ENCODE measurements around the gene ABCF1.

ABCF1 gene

DNA sequence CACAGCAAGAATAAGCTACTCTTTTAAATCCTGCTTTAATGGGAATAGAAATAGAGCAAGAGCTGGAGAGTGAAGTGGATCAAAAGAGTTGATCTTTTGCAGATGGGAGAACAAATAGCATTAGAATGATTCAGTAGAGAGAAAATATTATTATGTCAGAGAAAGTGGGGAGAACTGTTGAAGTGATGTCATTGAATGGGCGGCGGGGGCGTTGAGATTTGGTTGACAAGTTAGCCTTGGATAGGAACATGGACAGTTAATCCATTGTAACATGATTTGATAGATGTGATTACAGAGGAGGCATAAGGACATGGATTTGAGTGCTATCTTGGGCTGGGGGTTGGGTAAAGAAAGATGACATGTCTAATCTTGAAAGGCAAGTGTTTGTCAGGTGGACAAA, 64.6 kb downstream of the ABCF1 start:
- DNase-seq, result no peak

DNA sequence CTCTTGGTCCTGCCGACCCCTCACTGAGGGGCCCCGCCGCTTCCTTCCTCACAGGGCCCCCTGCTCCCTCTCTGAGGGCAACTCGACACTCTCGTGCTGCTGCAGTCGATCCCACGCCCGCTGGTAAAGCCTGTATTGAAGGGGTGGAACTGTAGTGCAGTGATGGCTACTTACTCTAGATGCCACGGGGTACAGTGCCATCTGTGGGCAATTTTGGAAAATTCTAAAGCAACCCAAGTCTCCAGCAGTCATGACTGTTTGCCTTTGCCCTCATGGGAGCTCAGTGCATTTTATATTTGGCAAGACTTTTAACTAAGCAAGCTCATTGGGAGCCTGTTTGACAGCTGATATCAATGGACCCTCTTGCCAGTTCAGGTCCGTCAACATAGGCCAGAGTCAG, 69.2 kb downstream of the ABCF1 start:
- no peak for DNase-seq

DNA sequence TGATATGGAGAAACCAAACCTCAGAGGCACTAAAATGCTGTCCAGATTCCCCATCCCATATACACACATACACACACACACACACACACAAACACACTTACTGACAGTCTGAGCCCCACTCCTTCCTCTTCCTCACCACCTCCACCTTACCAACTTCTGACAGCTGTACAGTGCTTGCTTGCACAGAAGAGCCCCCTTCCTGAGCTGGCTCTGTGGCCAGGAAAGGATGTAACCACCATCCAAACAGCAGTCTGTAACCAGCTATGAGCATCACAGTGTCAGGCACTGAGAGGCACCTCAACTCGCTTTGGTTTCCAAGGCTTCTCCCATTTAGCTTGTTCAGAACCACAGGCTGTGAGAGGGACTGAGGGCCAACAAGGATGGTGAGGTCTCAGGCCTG, 69.8 kb downstream of the ABCF1 start:
- DNase-seq, result no peak

Measured in activated CD8-positive, alpha-beta memory T cell treated with anti-CD3 and anti-CD28 coated beads, Interleukin-2, amount 50 U/mL, for 48 hours (primary cell).